K562 (cell line): Measurements from ENCODE around the gene PLSCR5. TPM values are rescaled to one million over a fixed set of nuclear protein-coding genes. Genes with fewer than 3 reads are reported as not detected.

Experiments used
- BCLAF1 ChIP-seq, 2 experiments: fragments of 450-650 bp in 1 of 2; IDR thresholded peaks; 2 replicates each; pipeline ENCODE4 v1.6.1; 2011 to 2017; ENCODE audit warnings: low read depth in 2 of 2, antibody characterized with exemption in 1 of 2, borderline replicate concordance in 1 of 2, low read length in 1 of 2, mild to moderate bottlenecking in 1 of 2, mixed read lengths in 1 of 2; ENCODE audit not compliant: control insufficient read depth in 1 of 2
- C11orf30 ChIP-seq: fragments of 450-650 bp; IDR thresholded peaks from 2 replicates; pipeline ENCODE4 v1.6.1; 2016; ENCODE audit warnings: low read depth, mild to moderate bottlenecking
- HOXB6 ChIP-seq: fragments of 250-450 bp; sonication (Bioruptor Pico); IDR thresholded peaks from 2 replicates; pipeline ENCODE4 v1.5.1; 2022; ENCODE audit warnings: mild to moderate bottlenecking, borderline replicate concordance
- JUND ChIP-seq, 2 experiments: IDR thresholded peaks; 2 replicates in 1 of 2; 3 replicates in 1 of 2; pipeline ENCODE4 v1.6.1; 2011; ENCODE audit warnings: borderline replicate concordance in 2 of 2, low read depth in 2 of 2, low read length in 2 of 2, improper control_type of control experiment in 1 of 2, missing biosample characterization in 1 of 2, missing genetic modification characterization in 1 of 2, missing genetic modification reagents in 1 of 2
- MCM3 ChIP-seq: fragments of 450-650 bp; IDR thresholded peaks from 2 replicates; pipeline ENCODE4 v1.6.1; 2016
- NONO ChIP-seq, 2 experiments: fragments of 200-400 bp in 1 of 2; fragments of 450-650 bp in 1 of 2; formaldehyde crosslinking in 1 of 2; IDR thresholded peaks; 2 replicates each; pipeline ENCODE4 v1.6.1; 2017; ENCODE audit warnings: low read depth in 2 of 2, mild to moderate bottlenecking in 2 of 2, moderate library complexity in 2 of 2, low read length in 1 of 2
- NUFIP1 ChIP-seq: fragments of 450-650 bp; IDR thresholded peaks from 2 replicates; pipeline ENCODE4 v1.6.1; 2018; ENCODE audit not compliant: partially characterized antibody
- SREBF2 ChIP-seq: sonication (generic); formaldehyde crosslinking; IDR thresholded peaks from 2 replicates; pipeline ENCODE4 v1.4.0; 2020; ENCODE audit warnings: mild to moderate bottlenecking, missing genetic modification reagents
- U2AF1 ChIP-seq: fragments of 200-400 bp; formaldehyde crosslinking; optimal IDR thresholded peaks from 2 replicates; pipeline ENCODE3; 2017; ENCODE audit warnings: mild to moderate bottlenecking, low read depth, low read length, moderate library complexity
- ZNF174 ChIP-seq: fragments of 250-450 bp; sonication (Bioruptor Pico); IDR thresholded peaks from 2 replicates; pipeline ENCODE4 v1.4.0; 2020; ENCODE audit warnings: mild to moderate bottlenecking
- ZNF224 ChIP-seq: sonication (generic); formaldehyde crosslinking; IDR thresholded peaks from 2 replicates; pipeline ENCODE4 v1.8.0; 2022; ENCODE audit warnings: mild to moderate bottlenecking, missing genetic modification reagents
- ZNF583 ChIP-seq: fragments of 250-450 bp; sonication (Bioruptor Pico); IDR thresholded peaks from 2 replicates; pipeline ENCODE4 v1.4.0; 2020
- polyA plus RNA-seq, 8 experiments: library from polyadenylated mRNA; depleted of rRNA in 4 of 8; stranded (reverse) in 5 of 8; unstranded in 3 of 8; fragments of >200 nt; fragmentation: Nextera tagmentation in 2 of 8; fragmentation: Illumina TruSeq in 1 of 8; extraction: Ambion mirVana in 2 of 8; extraction: Trizol in 1 of 8; gene quantifications; 2 replicates each; pipeline versions ENCODE4 v1.2.1 to v1.2.3, GENCODE V29; 2011 to 2014; ENCODE audit warnings: inconsistent platforms in 1 of 8, missing spikeins in 1 of 8
- total RNA-seq, 7 experiments: library from RNA; depleted of rRNA in 6 of 7; stranded (reverse); fragments of >200 nt in 6 of 7; fragmentation: Illumina TruSeq in 2 of 7; extraction: Trizol in 2 of 7; gene quantifications; 2 replicates each; pipeline versions ENCODE4 v1.2.1 to v1.2.3, GENCODE V29; 2011 to 2021; ENCODE audit warnings: low replicate concordance in 1 of 7
- TF ChIP-seq, protein P1 (sequence below), 2 experiments: fragments of 450-650 bp; IDR thresholded peaks; 2 replicates each; pipeline ENCODE4 v1.6.1; 2016; ENCODE audit warnings: mild to moderate bottlenecking in 2 of 2, borderline replicate concordance in 1 of 2, low read depth in 1 of 2, moderate library complexity in 1 of 2
- TF ChIP-seq, protein P2 (sequence below): IDR thresholded peaks from 2 replicates; pipeline ENCODE4 v1.6.1; 2012; ENCODE audit warnings: low read depth, low read length, improper control_type of control experiment, borderline replicate concordance

The PLSCR5 gene
- total and polyA plus RNA-seq, 9 of the 15 experiments (the other 6 are each of a cell fraction or from before 2014, with no cell fraction given) = not detected

- TF ChIP-seq JUND (IDR thresholded peaks at IDR 0.05; ENCODE audit: borderline replicate concordance, low read depth, low read length) (peak; percentile 67), JUND (tag; IDR thresholded peaks at IDR 0.05; ENCODE audit: borderline replicate concordance, low read depth, low read length) (peak; percentile 41; the same call in 1 of the 3 replicates), BCLAF1 (IDR thresholded peaks at IDR 0.05; ENCODE audit: borderline replicate concordance in 1 of 2, control insufficient read depth in 1 of 2, low read depth in 2 of 2, low read length in 1 of 2) (no peak), SREBF2 (no peak), ZNF174 (CRISPR knock-in tag) (no peak), C11orf30 (no peak), MCM3 (no peak), NUFIP1 (no peak), HOXB6 (CRISPR knock-in tag) (no peak), ZNF583 (no peak), ZNF224 (CRISPR knock-in tag) (no peak), NONO (IDR thresholded peaks at IDR 0.05; ENCODE audit: low read depth in 2 of 2, low read length in 1 of 2) (no peak), U2AF1 (no peak)
- TF ChIP-seq, protein P1, sequence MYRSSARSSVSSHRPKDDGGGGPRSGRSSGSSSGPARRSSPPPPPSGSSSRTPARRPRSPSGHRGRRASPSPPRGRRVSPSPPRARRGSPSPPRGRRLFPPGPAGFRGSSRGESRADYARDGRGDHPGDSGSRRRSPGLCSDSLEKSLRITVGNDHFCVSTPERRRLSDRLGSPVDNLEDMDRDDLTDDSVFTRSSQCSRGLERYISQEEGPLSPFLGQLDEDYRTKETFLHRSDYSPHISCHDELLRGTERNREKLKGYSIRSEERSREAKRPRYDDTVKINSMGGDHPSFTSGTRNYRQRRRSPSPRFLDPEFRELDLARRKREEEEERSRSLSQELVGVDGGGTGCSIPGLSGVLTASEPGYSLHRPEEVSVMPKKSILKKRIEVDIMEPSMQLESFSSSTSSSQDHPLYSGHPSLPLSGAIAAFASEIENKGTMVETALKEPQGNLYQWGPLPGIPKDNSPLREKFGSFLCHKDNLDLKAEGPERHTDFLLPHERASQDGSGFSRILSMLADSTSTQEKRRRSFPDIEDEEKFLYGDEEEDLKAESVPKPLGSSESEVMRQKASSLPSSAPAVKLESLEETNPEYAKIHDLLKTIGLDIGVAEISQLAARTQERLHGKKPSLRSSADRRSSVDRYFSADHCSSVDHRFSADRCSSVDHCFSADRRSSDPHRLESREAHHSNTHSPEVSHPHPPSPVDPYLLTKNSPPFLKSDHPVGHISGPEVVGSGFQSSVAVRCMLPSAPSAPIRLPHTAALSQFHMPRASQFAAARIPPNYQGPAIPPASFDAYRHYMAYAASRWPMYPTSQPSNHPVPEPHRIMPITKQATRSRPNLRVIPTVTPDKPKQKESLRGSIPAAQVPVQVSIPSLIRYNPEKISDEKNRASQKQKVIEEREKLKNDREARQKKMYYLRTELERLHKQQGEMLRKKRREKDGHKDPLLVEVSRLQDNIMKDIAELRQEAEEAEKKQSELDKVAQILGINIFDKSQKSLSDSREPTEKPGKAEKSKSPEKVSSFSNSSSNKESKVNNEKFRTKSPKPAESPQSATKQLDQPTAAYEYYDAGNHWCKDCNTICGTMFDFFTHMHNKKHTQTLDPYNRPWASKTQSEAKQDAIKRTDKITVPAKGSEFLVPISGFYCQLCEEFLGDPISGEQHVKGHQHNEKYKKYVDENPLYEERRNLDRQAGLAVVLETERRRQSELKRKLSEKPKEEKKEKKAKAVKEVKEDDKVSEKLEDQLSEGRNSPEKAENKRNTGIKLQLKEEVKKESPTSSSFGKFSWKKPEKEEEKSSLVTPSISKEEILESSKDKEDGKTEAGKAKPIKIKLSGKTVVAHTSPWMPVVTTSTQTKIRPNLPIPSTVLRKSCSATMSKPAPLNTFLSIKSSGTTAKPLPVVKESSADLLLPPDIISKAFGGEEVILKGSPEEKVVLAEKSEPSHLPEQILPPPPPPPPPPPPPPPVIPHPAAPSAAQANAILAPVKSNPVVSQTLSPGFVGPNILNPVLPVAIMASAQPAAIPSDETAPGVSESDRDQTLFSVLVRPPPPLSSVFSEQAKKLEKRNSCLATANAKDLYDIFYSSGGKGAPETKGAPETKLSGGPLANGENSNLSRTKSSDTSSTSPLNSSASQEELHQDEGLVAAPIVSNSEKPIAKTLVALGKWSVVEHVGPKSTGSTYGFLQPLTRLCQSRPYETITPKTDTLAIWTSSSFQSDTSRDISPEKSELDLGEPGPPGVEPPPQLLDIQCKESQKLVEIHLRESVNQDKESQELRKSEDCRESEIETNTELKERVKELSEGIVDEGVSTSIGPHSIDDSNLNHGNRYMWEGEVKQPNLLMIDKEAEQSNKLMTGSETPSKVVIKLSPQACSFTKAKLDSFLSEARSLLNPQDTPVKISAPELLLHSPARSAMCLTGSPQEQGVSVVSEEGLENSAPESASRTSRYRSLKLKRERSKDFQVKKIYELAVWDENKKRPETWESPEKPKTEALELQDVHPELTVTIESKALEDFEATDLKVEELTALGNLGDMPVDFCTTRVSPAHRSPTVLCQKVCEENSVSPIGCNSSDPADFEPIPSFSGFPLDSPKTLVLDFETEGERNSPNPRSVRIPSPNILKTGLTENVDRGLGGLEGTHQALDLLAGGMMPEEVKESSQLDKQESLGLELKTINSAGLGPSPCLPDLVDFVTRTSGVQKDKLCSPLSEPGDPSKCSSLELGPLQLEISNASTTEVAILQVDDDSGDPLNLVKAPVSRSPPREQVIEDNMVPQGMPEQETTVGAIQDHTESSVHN (IDR thresholded peaks at IDR 0.05; ENCODE audit: borderline replicate concordance in 1 of 2, low read depth in 1 of 2) = no peak
- TF ChIP-seq, protein P2, sequence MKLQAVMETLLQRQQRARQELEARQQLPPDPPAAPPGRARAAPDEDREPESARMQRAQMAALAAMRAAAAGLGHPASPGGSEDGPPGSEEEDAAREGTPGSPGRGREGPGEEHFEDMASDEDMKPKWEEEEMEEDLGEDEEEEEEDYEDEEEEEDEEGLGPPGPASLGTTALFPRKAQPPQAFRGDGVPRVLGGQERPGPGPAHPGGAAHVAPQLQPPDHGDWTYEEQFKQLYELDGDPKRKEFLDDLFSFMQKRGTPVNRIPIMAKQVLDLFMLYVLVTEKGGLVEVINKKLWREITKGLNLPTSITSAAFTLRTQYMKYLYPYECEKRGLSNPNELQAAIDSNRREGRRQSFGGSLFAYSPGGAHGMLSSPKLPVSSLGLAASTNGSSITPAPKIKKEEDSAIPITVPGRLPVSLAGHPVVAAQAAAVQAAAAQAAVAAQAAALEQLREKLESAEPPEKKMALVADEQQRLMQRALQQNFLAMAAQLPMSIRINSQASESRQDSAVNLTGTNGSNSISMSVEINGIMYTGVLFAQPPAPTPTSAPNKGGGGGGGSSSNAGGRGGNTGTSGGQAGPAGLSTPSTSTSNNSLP = no peak
Measured at GRCh38 chr3:146554151-146554760, 50.9 kb downstream of the PLSCR5 start (continued).
